ENCODE results near the gene SSPN. TPM values are rescaled to one million over a fixed set of nuclear protein-coding genes. Genes with fewer than 3 reads are reported as not detected.
A peak's percentile ranks its signal among the peaks of the same experiment; 100 is the strongest.

Gene SSPN
- total RNA-seq, 1 donor from 2014 or later = 2.1 TPM

DNA sequence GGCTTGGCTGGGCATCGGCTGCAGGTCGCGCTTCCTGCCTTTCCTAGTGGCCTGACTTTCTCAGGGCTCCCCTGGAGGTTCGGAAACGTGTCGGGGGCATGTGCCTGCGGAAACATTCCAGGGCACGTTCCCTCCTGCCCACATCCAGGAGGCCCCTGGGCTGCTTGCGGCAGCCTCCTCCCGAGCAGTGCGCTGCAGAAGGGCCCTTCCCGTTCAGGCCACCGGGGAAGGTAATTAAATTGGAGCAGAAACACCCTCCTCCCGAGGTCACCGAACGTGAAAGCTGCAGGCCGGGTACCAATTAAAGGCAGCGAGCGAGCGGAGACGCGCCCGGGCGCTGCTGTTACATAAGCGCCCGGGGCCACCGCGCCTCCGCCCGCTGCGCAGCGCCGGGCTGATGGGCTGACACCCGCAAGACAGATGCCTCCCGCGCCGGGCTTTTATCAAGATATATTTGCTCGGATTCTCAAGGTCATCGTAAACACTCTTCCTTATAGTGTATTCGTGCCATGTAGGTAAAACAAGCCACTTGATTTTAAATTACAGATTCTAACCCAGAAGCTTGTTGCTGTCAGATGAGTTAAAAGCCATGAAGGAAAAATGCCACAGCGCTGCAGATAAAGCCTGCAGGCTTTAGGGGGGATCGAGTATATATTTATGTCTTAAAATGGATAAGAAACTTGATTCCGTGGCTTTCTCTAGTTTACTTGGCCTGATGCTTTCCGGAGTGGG lies 31.4 kb downstream of the SSPN start:
- Mint-ChIP-seq H3K27ac (no peak overlapping the region), H3K27me3 (peaks cover 59% of the 10 kb centered on the region), H3K4me3 (ENCODE audit: low read depth) (peak overlapping the region; percentile 67)

DNA sequence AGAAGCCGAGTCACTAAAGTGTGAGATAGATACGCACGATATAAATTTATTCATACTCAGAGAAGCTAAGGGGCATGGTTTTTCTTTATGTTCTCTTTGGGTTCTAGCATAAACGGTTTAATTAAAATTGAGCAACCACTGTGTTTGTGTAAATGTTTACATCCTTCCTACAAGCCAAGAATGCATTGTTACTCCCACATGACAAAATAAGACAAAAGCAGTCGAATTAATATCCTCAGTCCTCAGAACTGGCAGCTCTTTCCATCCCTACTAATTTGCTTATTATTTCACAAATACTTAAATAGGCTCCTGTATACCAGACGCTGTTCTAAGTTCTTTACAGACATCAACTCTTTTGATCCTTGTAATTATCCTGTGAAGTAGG lies 32.0 kb downstream of the SSPN start:
- Mint-ChIP-seq H3K27me3 (peaks cover 63% of the 10 kb centered on the region), H3K4me3 (ENCODE audit: low read depth) (peak overlapping the region; percentile 34), H3K9me3 (ENCODE audit: low read depth) (no peaks in the 10 kb centered on the region), H3K27ac (no peak overlapping the region), H3K36me3 (ENCODE audit: insufficient read depth) (no peaks in the 10 kb centered on the region), H3K4me1 (ENCODE audit: low read depth) (peaks cover 7% of the 10 kb centered on the region)
- TF ChIP-seq, protein P1, sequence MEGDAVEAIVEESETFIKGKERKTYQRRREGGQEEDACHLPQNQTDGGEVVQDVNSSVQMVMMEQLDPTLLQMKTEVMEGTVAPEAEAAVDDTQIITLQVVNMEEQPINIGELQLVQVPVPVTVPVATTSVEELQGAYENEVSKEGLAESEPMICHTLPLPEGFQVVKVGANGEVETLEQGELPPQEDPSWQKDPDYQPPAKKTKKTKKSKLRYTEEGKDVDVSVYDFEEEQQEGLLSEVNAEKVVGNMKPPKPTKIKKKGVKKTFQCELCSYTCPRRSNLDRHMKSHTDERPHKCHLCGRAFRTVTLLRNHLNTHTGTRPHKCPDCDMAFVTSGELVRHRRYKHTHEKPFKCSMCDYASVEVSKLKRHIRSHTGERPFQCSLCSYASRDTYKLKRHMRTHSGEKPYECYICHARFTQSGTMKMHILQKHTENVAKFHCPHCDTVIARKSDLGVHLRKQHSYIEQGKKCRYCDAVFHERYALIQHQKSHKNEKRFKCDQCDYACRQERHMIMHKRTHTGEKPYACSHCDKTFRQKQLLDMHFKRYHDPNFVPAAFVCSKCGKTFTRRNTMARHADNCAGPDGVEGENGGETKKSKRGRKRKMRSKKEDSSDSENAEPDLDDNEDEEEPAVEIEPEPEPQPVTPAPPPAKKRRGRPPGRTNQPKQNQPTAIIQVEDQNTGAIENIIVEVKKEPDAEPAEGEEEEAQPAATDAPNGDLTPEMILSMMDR (IDR thresholded peaks at IDR 0.05; ENCODE audit: unreplicated experiment) = no peak
- no peak for DNase-seq (ENCODE audit: low spot score, unreplicated experiment)

More for the DNA sequence above, 31.4 kb downstream of the SSPN start:
- TF ChIP-seq, protein P1 (IDR thresholded peaks at IDR 0.05; ENCODE audit: unreplicated experiment) = no peak
- no peaks in the 10 kb centered on the region for H3K9me3 Mint-ChIP-seq (ENCODE audit: low read depth)
- H3K4me1 Mint-ChIP-seq (ENCODE audit: low read depth) = peaks cover 7% of the 10 kb centered on the region
- peak; percentile 37 for DNase-seq (ENCODE audit: low spot score, unreplicated experiment)
- no peaks in the 10 kb centered on the region for H3K36me3 Mint-ChIP-seq (ENCODE audit: insufficient read depth)

DNA sequence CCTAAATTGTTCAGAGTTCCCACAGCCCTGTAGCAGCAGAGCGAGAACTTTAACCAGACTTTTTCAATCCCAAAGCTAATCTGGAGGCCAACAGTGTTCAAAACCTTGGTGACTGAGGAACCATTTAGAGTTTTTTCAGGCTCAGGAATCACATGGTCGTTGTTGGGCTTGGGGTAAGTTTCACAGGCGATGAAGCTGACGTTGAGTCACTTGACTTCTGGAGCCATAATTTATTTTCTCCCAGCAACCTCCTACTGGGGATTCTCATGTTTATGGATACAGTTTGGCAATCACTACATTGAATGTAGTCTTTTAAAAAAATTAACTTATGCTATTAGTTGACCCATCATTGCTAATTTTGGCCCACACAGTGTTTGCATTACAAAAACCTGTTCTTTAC lies 34.5 kb downstream of the SSPN start:
- TF ChIP-seq, protein P1 (IDR thresholded peaks at IDR 0.05; ENCODE audit: unreplicated experiment) = no peak
- DNase-seq (ENCODE audit: low spot score, unreplicated experiment) = no peak
- Mint-ChIP-seq H3K9me3 (ENCODE audit: low read depth) (no peaks in the 10 kb centered on the region), H3K27ac (no peak overlapping the region), H3K4me1 (ENCODE audit: low read depth) (peaks cover 7% of the 10 kb centered on the region), H3K4me3 (ENCODE audit: low read depth) (no peak overlapping the region), H3K36me3 (ENCODE audit: insufficient read depth) (no peaks in the 10 kb centered on the region), H3K27me3 (peaks cover 59% of the 10 kb centered on the region)

DNA sequence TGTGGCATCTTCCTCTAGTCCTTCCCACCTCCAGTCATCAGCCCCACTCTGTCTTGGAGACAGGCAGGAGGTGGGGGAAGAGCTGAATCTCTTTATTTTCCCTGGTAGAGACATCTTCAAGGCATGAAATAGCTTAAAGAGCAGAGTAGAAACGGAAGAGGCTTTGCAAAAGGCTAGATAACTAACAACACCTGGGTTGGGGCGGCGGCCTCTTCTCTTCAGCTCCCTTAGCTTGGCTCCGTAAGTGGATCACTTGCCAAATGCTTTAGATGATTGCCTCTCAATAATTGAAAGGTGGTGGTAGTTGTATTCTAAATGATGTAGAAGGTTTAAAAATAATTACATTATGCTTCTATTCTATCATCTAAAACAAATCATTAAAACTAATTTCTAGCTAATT lies 36.1 kb downstream of the SSPN start:
- Mint-ChIP-seq H3K4me3 (ENCODE audit: low read depth) (no peak overlapping the region), H3K4me1 (ENCODE audit: low read depth) (peaks cover 7% of the 10 kb centered on the region), H3K27me3 (peaks cover 49% of the 10 kb centered on the region), H3K27ac (no peak overlapping the region), H3K36me3 (ENCODE audit: insufficient read depth) (no peaks in the 10 kb centered on the region), H3K9me3 (ENCODE audit: low read depth) (no peaks in the 10 kb centered on the region)
- TF ChIP-seq, protein P1 (IDR thresholded peaks at IDR 0.05; ENCODE audit: unreplicated experiment) = no peak
- DNase-seq (ENCODE audit: low spot score, unreplicated experiment) = no peak

DNA sequence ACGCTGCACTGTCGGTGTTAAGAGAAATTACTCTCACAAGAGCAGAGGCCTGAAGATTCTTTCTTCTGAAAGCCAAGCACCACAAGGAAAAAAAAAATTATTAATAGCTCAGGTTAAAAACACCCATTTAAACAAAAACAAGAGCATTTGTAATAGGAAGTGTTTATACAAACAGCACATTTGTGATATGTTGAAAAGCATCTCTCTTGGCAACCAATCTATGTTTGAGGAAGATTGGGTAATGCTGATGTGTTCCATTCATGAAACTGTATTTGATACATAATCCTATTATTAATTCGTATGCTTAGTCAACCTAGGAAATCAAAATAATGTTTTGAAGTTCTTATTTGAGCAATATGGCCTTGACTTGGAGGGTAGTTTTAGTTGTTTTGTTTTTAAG lies 36.5 kb downstream of the SSPN start:
- Mint-ChIP-seq H3K4me3 (ENCODE audit: low read depth) (no peak overlapping the region), H3K36me3 (ENCODE audit: insufficient read depth) (no peaks in the 10 kb centered on the region), H3K4me1 (ENCODE audit: low read depth) (peaks cover 5% of the 10 kb centered on the region), H3K9me3 (ENCODE audit: low read depth) (no peaks in the 10 kb centered on the region), H3K27me3 (peaks cover 44% of the 10 kb centered on the region), H3K27ac (no peak overlapping the region)
- no peak for DNase-seq (ENCODE audit: low spot score, unreplicated experiment)
- TF ChIP-seq, protein P1 (IDR thresholded peaks at IDR 0.05; ENCODE audit: unreplicated experiment) = no peak

Data from progenitor cell of endocrine pancreas (in vitro differentiated cells).